HUES48 (cell line): ENCODE measurements around the gene HCN2.

Experiments used
- H3K27ac ChIP-seq: one replicate; pipeline ENCODE4 v1.7.0; 2013; ENCODE audit warnings: low read depth, low read length, inconsistent platforms
- H3K27me3 ChIP-seq: 2 replicates; pipeline ENCODE4 v1.6.1; 2013; ENCODE audit warnings: mild to moderate bottlenecking, low read length; ENCODE audit not compliant: control insufficient read depth, insufficient read depth
- H3K36me3 ChIP-seq: 2 replicates; pipeline ENCODE4 v1.6.1; 2013; ENCODE audit warnings: low read length; ENCODE audit not compliant: control insufficient read depth, insufficient read depth
- H3K4me1 ChIP-seq: 2 replicates; pipeline ENCODE4 v1.6.1; 2013; ENCODE audit warnings: mild to moderate bottlenecking, low read length; ENCODE audit not compliant: control insufficient read depth, insufficient read depth
- H3K4me3 ChIP-seq: 2 replicates; pipeline ENCODE4 v1.5.1; 2013; ENCODE audit warnings: mild to moderate bottlenecking, low read depth, low read length
- H3K9ac ChIP-seq: 2 replicates; pipeline ENCODE4 v1.6.1; 2013; ENCODE audit warnings: mild to moderate bottlenecking, low read depth, low read length, moderate library complexity
- H3K9me3 ChIP-seq: 2 replicates; pipeline ENCODE4 v1.6.1; 2013; ENCODE audit warnings: low read length; ENCODE audit not compliant: control insufficient read depth, insufficient read depth

Gene HCN2

GRCh38 chr19:634975-635652, 45.4 kb downstream of the HCN2 start:
- Histone ChIP-seq H3K36me3 (peaks cover 7% of the 10 kb centered on the region), H3K9me3 (no peaks in the 10 kb centered on the region), H3K4me3 (no peak overlapping the region), H3K4me1 (peaks cover 6% of the 10 kb centered on the region; the same call in 1 of the 2 replicates), H3K9ac (no peak overlapping the region), H3K27me3 (peaks cover 15% of the 10 kb centered on the region), H3K27ac (no peak overlapping the region)

GRCh38 chr19:638906-639252, 49.2 kb downstream of the HCN2 start:
- Histone ChIP-seq H3K4me1 (peaks cover 2% of the 10 kb centered on the region; the same call in 1 of the 2 replicates), H3K4me3 (0 out of 2 replicates have a peak overlapping the region, but pooled peaks have one; percentile 54), H3K9ac (no peak overlapping the region), H3K27me3 (peaks cover 15% of the 10 kb centered on the region), H3K36me3 (no peaks in the 10 kb centered on the region), H3K27ac (no peak overlapping the region), H3K9me3 (no peaks in the 10 kb centered on the region)

DNA sequence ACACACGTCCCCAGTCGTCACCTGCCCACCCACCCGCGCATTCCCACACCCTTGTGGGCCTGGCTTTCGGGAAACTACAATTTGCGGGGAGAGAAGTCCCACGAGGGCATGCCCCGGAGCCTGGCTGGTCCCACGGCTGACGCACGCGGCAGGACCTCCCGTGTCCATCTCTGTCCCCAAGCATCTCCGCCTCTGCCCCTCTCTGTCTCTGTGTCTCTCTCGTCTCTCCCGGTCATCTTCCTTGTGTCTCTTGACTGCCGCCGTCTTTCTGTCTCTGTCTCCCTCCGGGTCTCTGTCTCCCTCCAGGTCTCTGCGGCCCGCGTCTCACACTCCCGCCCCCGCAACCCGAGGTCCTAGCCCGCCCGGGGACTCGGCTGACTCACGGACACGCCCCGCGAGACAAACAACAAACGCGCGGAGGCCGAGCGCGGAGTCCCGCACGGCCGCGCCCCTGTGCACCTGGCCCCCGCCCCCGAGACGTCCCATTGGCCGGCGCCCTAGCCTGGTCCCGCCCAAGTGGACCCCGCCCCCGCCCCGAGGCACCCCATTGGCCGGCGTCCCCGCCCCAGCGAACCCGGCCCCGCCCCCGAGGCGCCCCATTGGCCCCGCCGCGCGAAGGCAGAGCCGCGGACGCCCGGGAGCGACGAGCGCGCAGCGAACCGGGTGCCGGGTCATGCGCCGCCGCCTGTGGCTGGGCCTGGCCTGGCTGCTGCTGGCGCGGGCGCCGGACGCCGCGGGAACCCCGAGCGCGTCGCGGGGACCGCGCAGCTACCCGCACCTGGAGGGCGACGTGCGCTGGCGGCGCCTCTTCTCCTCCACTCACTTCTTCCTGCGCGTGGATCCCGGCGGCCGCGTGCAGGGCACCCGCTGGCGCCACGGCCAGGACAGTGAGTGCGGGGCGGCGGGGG, 49.8 kb downstream of the HCN2 start, which contains the start of gene FGF22:
Gene FGF22 (plus strand): TSS at position 627 of the 908 bp plus-strand sequence. CDS start 47 bp downstream, at position 674.
- Histone ChIP-seq H3K27me3 (peaks cover 15% of the 10 kb centered on the region), H3K27ac (no peak within 1 kb of the TSS), H3K4me3 (peak within 1 kb of the TSS; percentile 54), H3K36me3 (no peaks in the 10 kb centered on the region), H3K9me3 (no peaks in the 10 kb centered on the region), H3K9ac (no peak within 1 kb of the TSS), H3K4me1 (peaks cover 2% of the 10 kb centered on the region; the same call in 1 of the 2 replicates)

- Histone ChIP-seq H3K9me3 (no peaks in the 10 kb centered on the region), H3K27ac (no peak overlapping the region), H3K4me3 (peak overlapping the region; percentile 48; the same call in 1 of the 2 replicates), H3K36me3 (peaks cover 6% of the 10 kb centered on the region), H3K27me3 (peaks cover 15% of the 10 kb centered on the region), H3K9ac (no peak overlapping the region), H3K4me1 (peaks cover 2% of the 10 kb centered on the region; the same call in 1 of the 2 replicates)
Observed at GRCh38 chr19:640161-640558, 50.5 kb downstream of the HCN2 start.

- Histone ChIP-seq H3K9me3 (no peaks in the 10 kb centered on the region), H3K27ac (no peak overlapping the region), H3K9ac (no peak overlapping the region), H3K36me3 (peaks cover 8% of the 10 kb centered on the region), H3K4me1 (peaks cover 2% of the 10 kb centered on the region; the same call in 1 of the 2 replicates), H3K27me3 (peaks cover 15% of the 10 kb centered on the region), H3K4me3 (no peak overlapping the region)
Observed at GRCh38 chr19:640606-641189, 51.0 kb downstream of the HCN2 start.

- Histone ChIP-seq H3K27me3 (peaks cover 15% of the 10 kb centered on the region), H3K4me1 (peaks cover 2% of the 10 kb centered on the region; the same call in 1 of the 2 replicates), H3K27ac (no peak overlapping the region), H3K4me3 (no peak overlapping the region), H3K36me3 (peaks cover 18% of the 10 kb centered on the region), H3K9me3 (no peaks in the 10 kb centered on the region), H3K9ac (no peak overlapping the region)
Observed at GRCh38 chr19:641702-642101, 52.0 kb downstream of the HCN2 start.

DNA sequence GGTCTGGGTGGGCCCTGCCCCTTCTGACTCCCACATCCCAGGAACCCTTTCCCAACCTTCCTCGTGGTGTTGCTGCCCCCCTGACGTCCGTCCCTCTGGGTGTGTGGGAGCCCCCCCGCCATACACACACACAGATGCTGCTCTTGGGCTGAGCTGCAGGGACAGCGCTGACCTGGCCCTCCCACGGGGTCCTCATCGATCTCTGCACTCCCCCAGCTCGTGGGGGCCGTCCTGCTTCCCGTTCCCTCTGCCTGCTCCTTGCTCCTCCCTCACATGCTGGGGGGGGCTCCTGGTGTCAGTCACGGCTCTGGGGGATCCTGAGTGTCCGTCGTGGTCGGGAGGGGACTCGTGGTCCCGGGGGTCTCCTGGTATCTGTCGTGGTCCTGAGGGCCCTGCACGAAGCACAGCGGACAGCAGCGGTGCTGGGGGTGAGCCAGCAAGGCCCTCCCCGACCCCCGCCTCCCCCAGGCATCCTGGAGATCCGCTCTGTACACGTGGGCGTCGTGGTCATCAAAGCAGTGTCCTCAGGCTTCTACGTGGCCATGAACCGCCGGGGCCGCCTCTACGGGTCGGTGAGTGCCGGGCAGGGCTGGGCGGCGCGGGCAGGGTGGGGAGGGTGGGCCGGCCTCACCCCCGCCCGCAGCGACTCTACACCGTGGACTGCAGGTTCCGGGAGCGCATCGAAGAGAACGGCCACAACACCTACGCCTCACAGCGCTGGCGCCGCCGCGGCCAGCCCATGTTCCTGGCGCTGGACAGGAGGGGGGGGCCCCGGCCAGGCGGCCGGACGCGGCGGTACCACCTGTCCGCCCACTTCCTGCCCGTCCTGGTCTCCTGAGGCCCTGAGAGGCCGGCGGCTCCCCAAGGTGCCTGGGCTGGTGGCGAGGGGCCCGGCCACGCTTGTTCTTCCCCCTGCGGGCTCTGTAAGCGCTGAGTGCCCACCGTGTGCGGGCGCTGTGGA, 53.4 kb downstream of the HCN2 start:
- Histone ChIP-seq H3K9ac (no peak overlapping the region), H3K9me3 (no peaks in the 10 kb centered on the region), H3K4me3 (no peak overlapping the region), H3K4me1 (peaks cover 2% of the 10 kb centered on the region; the same call in 1 of the 2 replicates), H3K27ac (no peak overlapping the region), H3K27me3 (peaks cover 13% of the 10 kb centered on the region), H3K36me3 (peaks cover 31% of the 10 kb centered on the region)

DNA sequence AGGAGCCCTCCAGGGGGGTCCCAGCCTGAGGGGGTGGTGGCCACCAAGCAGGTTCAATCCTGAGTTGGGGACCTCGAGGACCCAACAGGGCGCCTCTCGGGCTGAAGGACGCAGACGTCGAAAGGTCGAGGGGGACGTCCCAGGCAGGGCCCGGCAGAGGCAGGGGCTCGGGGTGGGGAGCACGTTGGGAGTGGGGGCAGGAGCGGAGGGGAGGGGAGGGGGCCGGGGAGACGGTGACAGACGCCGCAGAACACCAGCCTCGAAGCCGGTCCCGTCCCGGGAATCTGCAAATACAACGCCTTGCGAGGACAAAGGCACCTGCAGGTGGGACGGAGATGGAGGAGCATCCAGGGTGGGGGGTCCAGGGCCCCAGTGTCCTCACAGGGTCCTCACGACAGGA, 54.1 kb downstream of the HCN2 start:
- Histone ChIP-seq H3K27ac (no peak overlapping the region), H3K4me3 (no peak overlapping the region), H3K36me3 (peaks cover 37% of the 10 kb centered on the region), H3K4me1 (peaks cover 2% of the 10 kb centered on the region; the same call in 1 of the 2 replicates), H3K9me3 (no peaks in the 10 kb centered on the region), H3K27me3 (peaks cover 6% of the 10 kb centered on the region), H3K9ac (no peak overlapping the region)

GRCh38 chr19:644363-644762, 54.7 kb downstream of the HCN2 start:
- Histone ChIP-seq H3K4me1 (no peaks in the 10 kb centered on the region), H3K9me3 (no peaks in the 10 kb centered on the region), H3K4me3 (no peak overlapping the region), H3K27ac (no peak overlapping the region), H3K27me3 (no peaks in the 10 kb centered on the region; the same call in 1 of the 2 replicates), H3K36me3 (peaks cover 43% of the 10 kb centered on the region), H3K9ac (no peak overlapping the region)

DNA sequence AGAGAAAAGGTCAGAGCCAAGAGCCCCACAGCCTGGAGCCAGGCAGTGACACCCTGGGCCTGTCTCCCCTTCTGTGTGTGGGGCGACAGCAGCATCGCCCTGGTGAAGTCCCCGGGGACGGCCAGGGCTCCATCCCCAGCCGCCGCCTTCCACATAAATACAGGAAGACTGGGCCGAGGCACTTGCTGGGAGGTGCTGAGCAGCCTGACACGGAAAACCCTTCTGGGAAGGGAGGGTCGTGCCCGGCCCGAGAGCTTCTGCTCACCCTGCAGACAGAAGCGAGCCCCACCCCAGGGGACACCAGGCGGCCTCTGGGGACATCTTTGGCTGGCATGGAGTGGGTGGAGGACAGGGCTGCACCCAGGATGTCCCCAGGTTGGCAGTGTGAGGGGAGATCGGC, 55.1 kb downstream of the HCN2 start:
- no peak overlapping the region for H3K9ac ChIP-seq
- H3K4me3 ChIP-seq: no peak overlapping the region
- H3K36me3 ChIP-seq: peaks cover 47% of the 10 kb centered on the region
- H3K9me3 ChIP-seq: no peaks in the 10 kb centered on the region
- H3K27ac ChIP-seq: no peak overlapping the region
- no peaks in the 10 kb centered on the region for H3K4me1 ChIP-seq
- H3K27me3 ChIP-seq: no peaks in the 10 kb centered on the region
